ENCODE measurements around the gene GTSE1.
"Not testable (repeated sequence)": the region's sequence is repeated elsewhere in the genome, so short reads cannot be mapped to it uniquely, and the experiment has no call there.

Gene GTSE1, protein sequence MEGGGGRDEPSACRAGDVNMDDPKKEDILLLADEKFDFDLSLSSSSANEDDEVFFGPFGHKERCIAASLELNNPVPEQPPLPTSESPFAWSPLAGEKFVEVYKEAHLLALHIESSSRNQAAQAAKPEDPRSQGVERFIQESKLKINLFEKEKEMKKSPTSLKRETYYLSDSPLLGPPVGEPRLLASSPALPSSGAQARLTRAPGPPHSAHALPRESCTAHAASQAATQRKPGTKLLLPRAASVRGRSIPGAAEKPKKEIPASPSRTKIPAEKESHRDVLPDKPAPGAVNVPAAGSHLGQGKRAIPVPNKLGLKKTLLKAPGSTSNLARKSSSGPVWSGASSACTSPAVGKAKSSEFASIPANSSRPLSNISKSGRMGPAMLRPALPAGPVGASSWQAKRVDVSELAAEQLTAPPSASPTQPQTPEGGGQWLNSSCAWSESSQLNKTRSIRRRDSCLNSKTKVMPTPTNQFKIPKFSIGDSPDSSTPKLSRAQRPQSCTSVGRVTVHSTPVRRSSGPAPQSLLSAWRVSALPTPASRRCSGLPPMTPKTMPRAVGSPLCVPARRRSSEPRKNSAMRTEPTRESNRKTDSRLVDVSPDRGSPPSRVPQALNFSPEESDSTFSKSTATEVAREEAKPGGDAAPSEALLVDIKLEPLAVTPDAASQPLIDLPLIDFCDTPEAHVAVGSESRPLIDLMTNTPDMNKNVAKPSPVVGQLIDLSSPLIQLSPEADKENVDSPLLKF

DNA sequence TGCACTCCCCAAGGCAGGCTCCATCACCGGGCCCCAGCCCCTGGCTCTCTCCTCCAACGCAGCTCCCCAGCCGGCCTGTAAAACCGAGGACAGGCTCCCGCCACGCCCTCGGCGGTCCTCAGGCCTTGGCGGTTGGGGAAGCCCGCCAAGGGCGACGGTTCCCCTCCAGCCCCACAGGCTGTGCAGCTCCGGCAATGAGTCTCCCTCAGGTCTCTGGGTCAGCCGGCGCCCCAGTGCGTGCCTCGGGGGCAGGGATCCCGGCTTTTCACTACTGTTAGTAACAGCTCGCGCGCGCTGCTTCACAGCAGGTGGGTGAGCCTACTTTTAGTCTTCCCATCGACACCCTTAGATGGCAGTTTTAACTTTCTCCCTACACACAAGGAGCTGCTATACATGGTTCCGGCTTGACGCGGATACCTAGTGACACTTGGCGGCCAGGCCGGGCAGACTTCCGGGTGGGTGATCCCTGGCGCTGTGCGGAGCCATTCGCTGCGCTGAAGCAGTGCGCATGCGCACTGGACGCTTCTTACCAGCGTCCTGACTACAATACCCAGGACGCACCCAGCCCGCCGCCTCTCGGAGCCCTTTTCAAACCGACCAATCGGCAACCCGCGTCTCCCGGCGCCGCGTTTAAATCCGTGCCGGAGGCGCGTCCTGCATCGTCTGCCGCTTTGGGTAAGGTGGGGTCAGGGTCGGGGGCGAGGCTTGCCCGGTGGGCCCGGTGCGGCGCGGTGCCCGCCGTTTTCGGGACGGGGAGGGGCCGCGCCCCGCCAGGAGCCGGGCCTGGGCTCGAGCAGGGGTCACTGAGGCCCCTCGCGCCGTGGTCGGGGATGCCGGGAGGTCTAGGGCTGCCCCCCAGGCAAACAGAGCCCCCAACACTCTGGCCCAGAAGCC lies at the start of gene GTSE1:
TSS of gene GTSE1 (plus strand) at position 614 of the 894 bp plus-strand sequence. CDS start 531 bp downstream, outside the sequence.
- DNase-seq (ENCODE audit: low read depth): peak; percentile 97

DNA sequence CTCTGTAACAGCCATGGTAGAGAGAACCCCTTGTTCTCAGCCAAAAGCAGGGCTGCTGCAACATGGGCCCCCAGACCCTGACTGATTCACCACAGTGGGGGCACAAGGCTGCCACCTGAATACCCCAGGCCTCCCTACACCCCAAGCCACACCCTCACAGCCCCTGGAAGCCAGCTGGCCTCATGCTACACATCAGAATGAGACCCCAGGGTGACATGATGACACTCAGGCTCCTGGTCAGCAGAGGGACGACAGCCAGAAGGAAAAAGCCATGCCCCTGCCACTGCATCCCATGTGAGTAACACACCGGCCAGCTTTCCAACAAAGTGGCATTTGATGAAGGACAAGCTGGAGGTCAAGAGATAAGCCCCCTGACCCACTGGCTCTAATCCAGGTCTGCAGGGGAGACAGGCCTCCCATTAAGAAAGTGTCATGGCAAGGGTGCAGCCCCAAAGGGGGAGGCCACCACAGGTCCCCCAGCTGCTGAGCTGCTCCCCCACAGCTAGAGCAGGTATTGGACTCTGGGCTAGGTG lies 49.2 kb upstream of the GTSE1 start:
- DNase-seq (ENCODE audit: low read depth): no peak

DNA sequence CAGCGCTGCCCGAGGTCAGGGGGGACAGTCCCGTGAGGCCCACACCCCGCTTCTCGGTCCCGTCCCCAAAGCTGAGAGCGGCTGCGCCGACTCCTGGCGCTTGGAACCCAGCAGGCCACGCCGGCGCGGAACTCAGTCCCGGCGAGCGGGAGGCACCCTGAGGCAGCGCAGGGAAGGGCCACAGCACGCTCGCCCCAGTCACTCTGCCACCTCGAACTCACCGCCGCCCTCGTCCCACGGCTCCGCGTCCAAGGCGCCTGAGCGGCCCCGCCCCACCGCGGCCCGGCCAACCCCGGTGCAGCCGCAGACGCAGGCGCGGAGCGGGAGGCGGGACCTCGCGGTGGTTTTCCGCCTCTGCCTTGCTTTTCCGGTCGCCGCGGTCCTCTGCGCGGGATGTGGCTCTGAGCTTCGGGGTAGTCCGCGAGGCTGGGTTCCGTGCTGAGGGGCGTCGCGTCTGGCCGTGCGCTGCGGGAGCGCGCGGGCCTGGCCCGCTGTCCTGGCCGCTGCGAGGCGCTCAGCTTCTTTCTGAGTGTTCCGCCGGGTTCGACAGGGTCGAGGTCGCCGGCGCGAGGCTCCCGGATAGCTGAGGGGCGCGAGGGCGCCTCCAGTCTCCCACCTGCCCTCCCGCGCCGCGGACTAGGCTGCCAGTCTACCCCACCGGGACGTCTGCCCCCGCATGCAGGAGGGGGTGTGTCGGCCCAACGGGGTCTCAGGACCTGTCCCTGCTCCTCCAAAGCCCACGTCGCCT lies 46.5 kb upstream of the GTSE1 start, which contains the start of gene CDPF1:
TSS of gene CDPF1 (minus strand) at position 259 of the 748 bp plus-strand sequence. CDS start 2,009 bp downstream, outside the sequence.
- DNase-seq (ENCODE audit: low read depth): peak; percentile 82

DNA sequence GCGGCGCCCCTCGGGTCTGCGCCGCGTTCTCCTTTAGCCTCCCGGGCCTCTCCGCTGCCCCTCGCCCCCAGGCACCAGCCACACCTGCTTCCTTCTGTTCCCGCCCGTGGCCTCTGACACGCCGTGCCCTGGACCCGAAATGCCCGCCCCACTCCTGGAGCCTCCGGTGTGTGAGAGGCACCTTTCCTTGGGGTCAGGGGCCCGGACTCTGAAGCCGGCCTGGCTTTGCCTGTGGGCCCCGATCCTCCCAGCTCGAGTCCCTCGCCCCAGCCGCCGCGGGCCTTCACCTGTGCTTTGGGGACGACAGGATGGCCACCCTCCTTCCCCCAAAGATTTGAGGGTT lies 45.9 kb upstream of the GTSE1 start:
- DNase-seq (ENCODE audit: low read depth): no peak

DNA sequence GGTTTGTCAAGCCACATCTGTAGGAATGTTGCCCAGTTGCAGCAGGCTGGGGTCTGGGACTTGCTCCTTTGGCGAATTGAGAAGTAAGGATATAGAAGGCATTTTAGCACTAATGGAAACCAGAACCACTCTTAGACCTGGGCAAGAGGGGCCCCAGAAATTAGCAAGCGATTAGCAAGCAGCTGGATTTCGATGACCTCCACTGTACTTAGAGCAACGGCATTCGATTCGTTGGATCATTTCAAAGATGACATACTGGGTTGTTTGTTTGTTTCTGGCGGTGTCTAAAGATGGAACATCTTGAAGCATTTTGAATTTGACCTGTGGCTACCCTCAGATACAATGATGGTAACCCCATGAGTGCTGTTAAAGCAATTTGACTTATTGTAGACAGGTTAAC lies 45.4 kb upstream of the GTSE1 start:
- DNase-seq (ENCODE audit: low read depth): no peak

DNA sequence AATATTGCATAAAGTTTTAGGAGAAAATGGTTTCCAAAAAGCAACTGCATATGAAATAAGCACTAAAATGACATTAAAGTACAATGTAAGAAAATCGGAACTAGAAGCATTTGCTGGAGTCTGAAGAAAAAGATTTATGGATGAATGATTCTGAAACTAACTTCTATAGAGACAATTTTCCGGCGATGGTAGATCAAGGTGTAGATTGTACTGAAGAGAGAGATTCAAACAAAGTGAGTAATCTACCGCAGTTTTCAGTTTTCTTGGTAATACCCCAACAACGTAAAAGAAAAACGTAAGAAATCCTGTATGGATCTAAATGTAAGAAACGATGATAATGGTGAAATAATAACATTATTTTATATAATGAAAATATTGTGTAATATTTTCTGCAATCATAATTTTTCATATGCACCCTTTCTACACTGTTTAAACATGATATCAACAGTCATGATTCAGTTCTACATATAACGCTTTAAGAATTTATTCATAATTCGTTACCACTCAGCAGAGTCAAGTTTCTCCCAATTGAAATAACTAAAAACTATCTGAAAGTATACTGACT lies 44.8 kb upstream of the GTSE1 start:
- DNase-seq (ENCODE audit: low read depth): no peak

DNA sequence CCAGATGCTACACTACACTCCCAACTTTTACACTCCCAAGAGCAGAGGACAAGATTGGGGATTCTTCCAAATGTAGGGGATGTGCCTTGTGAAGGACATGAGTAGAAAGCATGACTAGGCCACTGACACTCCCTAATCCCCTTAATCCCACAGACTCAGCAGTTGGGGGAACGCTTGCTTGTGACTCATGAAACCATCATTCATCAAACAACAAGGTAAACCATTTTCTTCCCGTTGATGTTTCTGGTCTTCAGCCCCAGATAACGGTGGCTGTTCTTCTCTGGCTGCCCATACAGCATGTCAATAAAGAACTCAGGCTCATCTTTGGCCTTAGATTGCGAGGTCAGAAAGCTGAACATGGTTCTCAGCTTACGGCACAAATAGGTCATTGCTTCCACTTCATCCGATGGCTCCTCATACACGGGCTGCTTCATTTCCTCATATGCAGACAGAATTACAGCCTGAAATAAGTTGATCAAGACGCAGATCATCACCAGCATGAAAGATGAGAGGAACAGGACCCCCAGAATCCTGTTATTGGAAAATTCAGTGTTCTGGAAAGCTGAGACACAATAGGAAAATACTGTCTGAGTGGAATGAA lies 40.2 kb upstream of the GTSE1 start:
- DNase-seq (ENCODE audit: low read depth): no peak

DNA sequence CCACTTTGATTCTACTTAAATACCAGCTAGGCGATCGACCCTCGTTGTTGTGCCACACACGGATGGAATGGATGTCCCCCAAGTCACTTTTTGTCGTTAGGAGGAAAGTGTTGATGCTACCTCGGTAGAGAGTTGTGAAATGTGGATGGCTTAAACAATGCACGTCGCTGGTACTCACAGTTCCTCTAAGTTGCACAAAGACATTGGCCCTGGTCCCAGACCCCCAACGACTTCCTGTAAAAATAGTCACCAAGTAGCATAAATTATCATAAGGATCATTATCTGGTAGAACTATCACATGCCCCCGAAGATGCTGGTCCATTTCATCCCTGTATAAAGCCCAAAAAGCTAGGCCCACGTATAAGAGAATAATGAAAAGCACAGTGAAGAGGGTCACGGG lies 37.3 kb upstream of the GTSE1 start:
- DNase-seq (ENCODE audit: low read depth): no peak

DNA sequence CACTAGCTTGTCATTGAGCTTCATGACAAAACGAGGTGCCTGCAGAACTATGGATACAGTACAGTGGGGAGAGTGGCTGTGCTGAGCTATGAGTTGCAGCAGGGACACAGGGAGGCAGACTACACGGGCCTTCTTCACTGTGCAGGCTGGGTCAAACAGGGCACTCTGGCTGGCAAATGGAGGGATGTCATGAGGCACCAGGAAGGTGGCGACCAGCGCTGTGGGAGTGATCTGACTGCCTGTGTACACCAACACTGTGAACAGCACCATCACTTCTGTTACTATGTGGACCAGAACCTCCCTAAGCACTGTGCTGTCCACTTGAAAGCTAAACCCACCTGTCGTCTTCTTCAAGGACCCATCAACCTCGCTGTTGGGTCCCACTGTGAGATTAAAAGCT lies 36.6 kb upstream of the GTSE1 start:
- no peak for DNase-seq (ENCODE audit: low read depth)

DNA sequence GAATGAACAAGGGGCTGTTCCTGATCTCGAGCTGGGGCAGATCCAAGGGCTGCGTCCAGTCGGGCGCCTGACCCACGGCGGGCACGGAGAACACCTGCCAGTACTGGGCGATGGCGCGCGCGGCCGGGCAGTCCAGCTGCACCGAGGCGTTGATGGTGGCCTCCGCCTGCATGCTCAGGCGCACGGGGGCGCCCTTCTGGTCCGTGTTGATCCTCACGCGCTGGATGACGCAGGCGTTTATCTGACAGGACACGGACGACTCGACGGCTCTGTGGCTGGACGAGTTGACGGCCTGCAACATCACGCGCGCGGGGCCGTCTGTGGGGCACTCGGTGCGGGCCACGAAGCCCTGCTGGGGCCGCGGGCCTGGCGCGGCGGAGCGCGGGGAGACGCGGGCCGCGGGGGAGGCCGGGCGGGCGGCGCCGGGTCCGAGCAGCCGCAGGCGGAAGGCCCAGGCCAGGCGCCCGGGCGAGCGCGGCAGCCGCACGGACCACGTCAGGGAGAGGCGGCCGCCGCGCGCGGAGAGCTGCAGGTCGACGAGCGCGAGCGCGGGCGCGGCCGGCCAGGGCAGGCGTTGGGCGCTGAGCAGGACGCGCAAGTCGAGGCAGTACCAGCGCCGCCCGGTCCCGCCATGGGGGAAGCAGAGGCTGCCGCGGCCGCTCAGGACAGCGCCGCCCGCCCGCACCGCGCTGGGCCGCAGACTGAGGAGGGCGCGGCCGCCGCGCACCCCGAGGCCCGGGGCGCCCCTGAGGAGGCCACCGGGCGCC lies 34.0 kb upstream of the GTSE1 start:
- no peak for DNase-seq (ENCODE audit: low read depth)

DNA sequence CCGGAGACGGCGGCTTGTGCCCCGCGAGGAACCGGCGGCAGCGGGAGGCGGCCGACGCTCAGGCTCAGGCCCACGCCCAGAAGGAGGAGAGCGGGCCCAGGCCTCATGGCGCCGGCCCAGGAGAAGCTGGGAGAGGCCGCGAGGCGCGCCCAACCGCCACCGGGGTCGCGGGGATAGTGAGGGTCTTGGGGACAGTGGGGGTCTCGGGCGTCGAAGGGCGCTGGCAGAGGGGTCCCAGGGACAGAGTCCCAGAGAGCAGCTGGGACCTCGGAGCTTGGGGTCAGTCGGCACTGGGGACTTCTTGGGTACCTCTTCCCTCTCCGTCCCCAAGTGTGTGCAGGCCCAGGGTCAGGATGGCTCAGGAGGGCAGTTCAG lies 33.5 kb upstream of the GTSE1 start, which contains the start of gene PKDREJ:
TSS of gene PKDREJ (minus strand) at position 128 of the 375 bp plus-strand sequence. CDS start at position 107, 21 bp downstream.
- DNase-seq (ENCODE audit: low read depth): no peak

DNA sequence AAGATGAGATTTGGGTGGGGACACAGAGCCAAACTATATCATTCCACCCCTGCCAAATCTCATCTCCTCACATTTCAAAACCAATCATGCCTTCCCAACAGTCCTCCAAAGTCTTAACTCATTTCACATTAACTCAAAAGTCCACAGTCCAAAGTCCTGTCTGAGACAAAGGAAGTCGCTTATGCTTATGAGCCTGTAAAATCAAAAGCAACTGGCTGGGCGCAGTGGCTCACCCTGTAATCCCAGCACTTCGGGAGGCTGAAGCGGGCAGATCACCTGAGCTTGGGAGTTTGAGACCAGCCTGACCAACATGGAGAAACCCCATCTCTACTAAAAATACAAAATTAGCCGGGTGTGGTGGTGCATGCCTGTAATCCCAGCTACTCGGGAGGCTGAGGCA lies 32.1 kb upstream of the GTSE1 start:
- DNase-seq (ENCODE audit: low read depth): not testable (repeated sequence)

DNA sequence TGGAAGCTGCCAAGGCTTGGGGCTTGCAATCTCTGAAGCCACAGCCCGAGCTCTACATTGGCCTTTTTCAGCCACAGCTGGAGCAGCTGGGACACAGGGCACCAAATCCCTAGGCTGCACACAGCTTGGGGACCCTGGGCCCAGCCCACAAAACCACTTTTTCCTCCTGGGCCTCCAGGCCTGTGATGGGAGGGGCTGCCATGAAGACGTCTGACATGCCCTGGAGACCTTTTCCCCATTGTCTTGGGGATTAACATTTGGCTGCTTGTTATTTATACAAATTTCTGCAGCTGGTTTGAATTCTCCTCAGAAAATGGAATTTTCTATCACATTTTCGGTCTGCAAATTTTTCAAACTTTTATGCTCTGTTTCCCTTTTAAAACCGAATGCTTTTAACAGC lies 31.0 kb upstream of the GTSE1 start:
- DNase-seq (ENCODE audit: low read depth): not testable (repeated sequence)

DNA sequence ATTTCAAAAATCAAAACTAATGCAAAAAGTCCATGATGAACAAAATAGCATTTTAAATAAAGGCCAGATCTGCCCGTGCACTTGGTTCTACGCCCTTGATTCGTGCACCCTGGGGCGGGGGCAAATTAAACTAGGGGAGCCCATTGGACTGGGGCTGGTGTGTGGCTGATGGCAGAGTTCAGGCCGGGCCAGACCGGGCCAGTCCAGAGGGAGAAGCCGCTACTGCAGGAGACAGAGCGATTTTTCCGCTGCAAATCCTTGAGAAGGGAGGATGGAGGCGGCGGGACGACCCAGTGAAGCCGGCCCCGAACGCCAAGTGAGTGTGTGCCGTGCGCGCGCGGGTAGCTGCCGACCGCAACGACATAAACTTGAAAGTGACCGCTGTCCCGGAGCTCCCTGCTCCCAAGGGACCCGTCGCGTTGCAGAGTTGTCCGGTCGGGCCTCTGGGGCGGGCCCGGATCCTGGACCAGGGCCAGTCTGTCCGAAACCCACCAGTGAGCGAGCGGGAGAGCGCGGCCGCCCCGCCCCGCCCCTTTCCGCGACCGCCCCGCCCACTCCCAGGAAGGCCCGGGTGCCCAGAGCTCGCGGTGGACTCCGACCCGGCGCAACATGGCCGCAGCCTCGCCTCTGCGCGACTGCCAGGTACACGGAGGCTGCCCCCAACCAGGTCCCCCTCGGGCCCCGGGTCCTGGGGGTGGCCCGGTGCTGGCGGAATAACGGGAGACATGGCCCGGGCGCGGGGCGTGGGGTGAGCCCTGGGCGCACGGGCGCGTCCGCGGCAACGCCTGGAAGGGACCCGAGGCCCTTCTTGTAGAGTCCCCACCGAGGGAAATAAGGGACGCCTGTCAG lies 29.0 kb upstream of the GTSE1 start, which contains the start of gene TTC38:
TSS of gene TTC38 (plus strand) at position 578 of the 849 bp plus-strand sequence. CDS start at position 610, 32 bp downstream.
- DNase-seq (ENCODE audit: low read depth): peak; percentile 84

DNA sequence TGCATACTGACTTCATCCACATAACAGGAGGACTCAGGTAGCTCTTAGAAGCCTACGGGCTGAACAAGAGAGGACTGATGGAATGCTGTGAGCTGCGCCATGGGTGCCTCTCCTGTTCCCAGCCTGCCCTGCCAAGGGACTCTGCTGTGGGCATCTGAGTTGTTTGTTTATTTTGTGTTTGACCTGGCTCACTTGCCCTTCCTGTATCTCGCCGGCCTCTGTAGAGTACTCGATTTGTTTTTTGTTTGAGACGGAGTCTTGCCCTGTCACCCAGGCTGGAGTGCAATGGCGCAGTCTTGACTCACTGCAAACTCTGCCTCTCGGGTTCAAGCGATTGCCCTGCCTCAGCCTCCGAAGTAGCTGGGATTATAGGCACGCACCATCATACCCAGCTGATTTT lies 27.1 kb upstream of the GTSE1 start:
- no peak for DNase-seq (ENCODE audit: low read depth)

DNA sequence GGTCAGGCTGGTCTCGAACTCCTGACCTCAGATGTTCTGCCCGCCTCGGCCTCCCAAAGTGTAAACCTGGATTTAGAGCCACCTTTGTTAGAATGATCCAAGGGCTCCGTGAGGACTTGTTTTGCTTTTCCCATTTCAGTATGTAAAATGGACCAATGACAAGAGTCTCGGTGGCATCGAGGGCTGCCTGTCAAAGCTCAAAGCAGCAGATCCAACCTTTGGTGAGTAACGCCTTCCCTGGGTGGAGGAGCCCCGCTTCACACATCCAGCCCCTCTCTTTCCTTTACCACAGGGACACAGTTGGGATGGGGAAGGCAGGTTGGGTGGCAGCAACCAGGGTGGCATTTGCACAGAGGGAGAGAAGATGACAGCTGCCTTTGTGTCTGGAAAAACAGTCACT lies 24.5 kb upstream of the GTSE1 start:
- no peak for DNase-seq (ENCODE audit: low read depth)

DNA sequence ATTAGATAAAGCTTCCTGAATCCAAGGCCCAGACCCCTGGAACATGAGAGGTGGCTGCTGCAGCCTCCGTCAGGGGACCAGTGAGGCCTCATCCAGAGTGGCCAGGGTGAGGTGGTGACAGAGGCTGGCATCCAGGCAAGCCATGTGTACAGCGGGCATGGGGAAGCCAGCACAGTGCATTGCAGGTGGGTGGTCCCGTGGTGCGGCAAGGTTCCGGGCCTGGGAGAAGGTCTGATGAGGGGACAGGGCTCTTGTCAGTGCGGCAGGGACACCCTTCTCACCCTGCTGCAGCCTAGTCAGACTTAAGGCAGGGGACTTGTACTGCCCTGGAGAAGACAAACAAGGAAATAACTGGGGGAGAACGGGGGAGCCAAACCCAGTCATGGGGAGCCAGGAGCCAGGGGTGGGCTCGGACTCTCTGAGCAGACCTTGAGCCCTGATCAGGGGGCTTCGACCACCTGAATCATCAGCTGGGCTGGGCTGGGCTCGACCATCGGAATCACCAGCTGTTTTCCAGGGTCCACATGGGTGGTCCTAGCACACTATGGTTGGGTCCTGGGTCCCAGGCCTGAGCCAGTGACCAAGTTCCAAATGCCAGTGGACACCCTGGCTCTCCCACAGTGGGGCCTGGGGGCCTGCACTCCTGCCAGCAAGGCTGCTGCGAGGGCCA lies 23.8 kb upstream of the GTSE1 start:
- no peak for DNase-seq (ENCODE audit: low read depth)
